Measurements from ENCODE around the gene OR2V2.

The OR2V2 gene

DNA sequence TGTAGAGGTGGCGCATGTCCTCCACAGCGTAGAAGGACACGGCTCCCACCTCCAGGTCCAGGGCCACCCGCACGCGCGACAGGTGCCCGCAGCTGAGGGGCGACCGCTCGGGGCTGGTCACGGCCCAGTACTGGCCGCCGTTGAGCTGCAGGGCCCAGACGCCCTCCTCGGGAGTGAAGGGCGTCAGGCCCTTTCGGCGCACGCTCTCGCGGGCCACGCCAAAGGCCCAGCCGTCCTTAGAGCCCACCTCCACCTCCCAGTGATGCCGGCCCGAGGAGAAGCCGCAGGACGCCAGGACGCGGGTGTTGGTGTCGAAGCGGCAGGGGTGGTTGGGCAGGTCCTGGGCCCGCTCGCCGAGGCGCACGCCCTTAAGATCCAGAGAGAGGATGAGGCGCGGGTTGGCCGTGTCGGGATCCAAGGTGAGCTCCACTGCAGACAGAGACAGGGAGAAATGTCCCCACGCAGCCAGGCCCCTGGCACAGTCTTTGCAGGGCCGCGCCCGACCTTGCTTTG is 47.9 kb downstream of the OR2V2 start:
- Histone ChIP-seq H3K4me1 (ENCODE audit: control insufficient read depth, insufficient read depth, low read length) (peaks cover 38% of the 10 kb centered on the region), H3K9me3 (ENCODE audit: control insufficient read depth, insufficient read depth, low read depth, low read length) (no peaks in the 10 kb centered on the region), H3K36me3 (ENCODE audit: control insufficient read depth, insufficient read depth, low read length) (no peaks in the 10 kb centered on the region), H3K27ac (ENCODE audit: low read depth, low read length) (no peak overlapping the region), H3K27me3 (ENCODE audit: control insufficient read depth, insufficient read depth, low read length) (peaks cover 31% of the 10 kb centered on the region), H3K9ac (ENCODE audit: low read length) (no peak overlapping the region), H3K4me3 (ENCODE audit: low read depth, low read length) (no peak overlapping the region)

DNA sequence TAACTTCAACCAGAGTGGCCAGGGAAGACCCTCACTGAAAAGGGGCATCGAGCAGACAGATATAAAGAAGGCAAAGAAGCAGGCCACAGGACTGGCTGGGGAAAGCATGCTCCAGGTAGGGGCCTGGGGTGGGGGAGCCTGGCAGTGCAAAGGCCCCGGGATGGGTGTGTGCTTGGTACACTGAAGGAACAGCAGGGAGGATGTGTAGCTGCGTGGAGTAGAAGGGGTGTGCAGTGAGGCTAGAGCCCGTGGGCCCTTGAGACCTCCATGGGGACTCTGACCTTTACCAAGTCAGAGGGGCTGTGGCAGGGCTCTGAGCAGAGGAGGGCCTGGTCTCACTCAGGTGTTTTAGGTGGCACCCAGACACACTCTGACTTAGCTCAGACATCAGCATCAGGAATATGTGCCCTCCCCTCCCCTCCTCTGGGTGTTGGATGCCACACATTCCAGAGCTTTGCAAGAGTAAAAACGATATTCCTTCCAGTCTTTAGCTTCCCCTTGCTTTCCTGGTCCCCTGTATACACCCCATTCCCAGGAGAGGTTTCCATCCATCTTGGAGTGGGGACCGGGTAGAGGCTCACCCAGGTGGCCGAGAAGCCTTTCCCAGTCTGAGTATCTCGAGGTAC is 50.1 kb downstream of the OR2V2 start:
- H3K9me3 ChIP-seq (ENCODE audit: control insufficient read depth, insufficient read depth, low read depth, low read length) = no peaks in the 10 kb centered on the region
- H3K27ac ChIP-seq (ENCODE audit: low read depth, low read length) = no peak overlapping the region
- H3K4me1 ChIP-seq (ENCODE audit: control insufficient read depth, insufficient read depth, low read length) = peaks cover 47% of the 10 kb centered on the region
- no peak overlapping the region; the same call in 1 of the 2 replicates for H3K4me3 ChIP-seq (ENCODE audit: low read depth, low read length)
- H3K27me3 ChIP-seq (ENCODE audit: control insufficient read depth, insufficient read depth, low read length) = peaks cover 41% of the 10 kb centered on the region
- H3K9ac ChIP-seq (ENCODE audit: low read length) = no peak overlapping the region
- no peaks in the 10 kb centered on the region for H3K36me3 ChIP-seq (ENCODE audit: control insufficient read depth, insufficient read depth, low read length)

- Histone ChIP-seq H3K9ac (ENCODE audit: low read length) (no peak overlapping the region), H3K36me3 (ENCODE audit: control insufficient read depth, insufficient read depth, low read length) (no peaks in the 10 kb centered on the region), H3K27me3 (ENCODE audit: control insufficient read depth, insufficient read depth, low read length) (peaks cover 43% of the 10 kb centered on the region), H3K4me1 (ENCODE audit: control insufficient read depth, insufficient read depth, low read length) (peaks cover 43% of the 10 kb centered on the region), H3K9me3 (ENCODE audit: control insufficient read depth, insufficient read depth, low read depth, low read length) (no peaks in the 10 kb centered on the region), H3K27ac (ENCODE audit: low read depth, low read length) (no peak overlapping the region), H3K4me3 (ENCODE audit: low read depth, low read length) (no peak overlapping the region)
These were observed 50.8 kb downstream of the OR2V2 start for GRCh38 chr5:181198106-181198685.

DNA sequence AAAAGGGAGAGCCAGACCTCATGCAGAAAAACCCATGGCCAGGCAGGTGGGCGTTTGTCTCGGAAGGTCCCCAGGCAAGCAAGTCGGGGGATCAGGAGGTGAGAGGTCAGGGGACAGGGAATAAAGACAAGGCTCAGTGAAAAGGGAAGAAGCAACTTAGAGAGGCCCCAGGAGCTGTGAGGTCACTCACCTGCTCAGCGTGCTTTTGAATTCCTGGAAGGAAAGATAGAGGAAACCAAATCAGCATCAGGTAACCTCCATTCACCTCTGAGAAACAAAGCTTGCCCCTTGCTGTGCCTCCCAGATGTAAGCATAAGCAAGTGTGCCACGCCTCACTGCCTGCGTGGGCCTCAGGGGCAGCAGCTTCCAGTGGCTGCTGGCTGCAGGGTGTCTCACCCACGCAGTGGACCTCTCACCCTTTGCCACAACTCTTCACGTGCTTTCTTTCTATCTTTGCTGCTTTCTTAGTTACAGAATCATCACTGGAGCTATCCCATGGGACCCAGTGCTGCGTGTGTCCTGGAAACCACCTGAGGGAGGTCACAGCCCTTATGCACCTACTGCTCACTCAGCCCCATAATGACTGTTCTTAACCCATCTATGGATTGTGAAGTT is 51.6 kb downstream of the OR2V2 start:
- Histone ChIP-seq H3K4me3 (ENCODE audit: low read depth, low read length) (no peak overlapping the region), H3K27me3 (ENCODE audit: control insufficient read depth, insufficient read depth, low read length) (peaks cover 52% of the 10 kb centered on the region)

GRCh38 chr5:181199881-181200638 is 52.7 kb downstream of the OR2V2 start:
- Histone ChIP-seq H3K4me1 (ENCODE audit: control insufficient read depth, insufficient read depth, low read length) (peaks cover 43% of the 10 kb centered on the region), H3K9me3 (ENCODE audit: control insufficient read depth, insufficient read depth, low read depth, low read length) (no peaks in the 10 kb centered on the region)

More for the DNA sequence above, 51.6 kb downstream of the OR2V2 start:
- Histone ChIP-seq H3K27ac (ENCODE audit: low read depth, low read length) (no peak overlapping the region), H3K9me3 (ENCODE audit: control insufficient read depth, insufficient read depth, low read depth, low read length) (no peaks in the 10 kb centered on the region), H3K36me3 (ENCODE audit: control insufficient read depth, insufficient read depth, low read length) (no peaks in the 10 kb centered on the region), H3K4me1 (ENCODE audit: control insufficient read depth, insufficient read depth, low read length) (peaks cover 43% of the 10 kb centered on the region), H3K9ac (ENCODE audit: low read length) (no peak overlapping the region)

GRCh38 chr5:181200816-181201215 is 53.4 kb downstream of the OR2V2 start:
- no peak overlapping the region for H3K27ac ChIP-seq (ENCODE audit: low read depth, low read length)
- H3K9ac ChIP-seq (ENCODE audit: low read length) = no peak overlapping the region
- H3K36me3 ChIP-seq (ENCODE audit: control insufficient read depth, insufficient read depth, low read length) = no peaks in the 10 kb centered on the region
- no peak overlapping the region for H3K4me3 ChIP-seq (ENCODE audit: low read depth, low read length)
- H3K27me3 ChIP-seq (ENCODE audit: control insufficient read depth, insufficient read depth, low read length) = peaks cover 70% of the 10 kb centered on the region
- H3K4me1 ChIP-seq (ENCODE audit: control insufficient read depth, insufficient read depth, low read length) = peaks cover 48% of the 10 kb centered on the region
- H3K9me3 ChIP-seq (ENCODE audit: control insufficient read depth, insufficient read depth, low read depth, low read length) = no peaks in the 10 kb centered on the region

More at GRCh38 chr5:181199881-181200638, 52.7 kb downstream of the OR2V2 start:
- Histone ChIP-seq H3K4me3 (ENCODE audit: low read depth, low read length) (no peak overlapping the region), H3K27me3 (ENCODE audit: control insufficient read depth, insufficient read depth, low read length) (peaks cover 62% of the 10 kb centered on the region), H3K9ac (ENCODE audit: low read length) (no peak overlapping the region), H3K27ac (ENCODE audit: low read depth, low read length) (no peak overlapping the region), H3K36me3 (ENCODE audit: control insufficient read depth, insufficient read depth, low read length) (no peaks in the 10 kb centered on the region)

DNA sequence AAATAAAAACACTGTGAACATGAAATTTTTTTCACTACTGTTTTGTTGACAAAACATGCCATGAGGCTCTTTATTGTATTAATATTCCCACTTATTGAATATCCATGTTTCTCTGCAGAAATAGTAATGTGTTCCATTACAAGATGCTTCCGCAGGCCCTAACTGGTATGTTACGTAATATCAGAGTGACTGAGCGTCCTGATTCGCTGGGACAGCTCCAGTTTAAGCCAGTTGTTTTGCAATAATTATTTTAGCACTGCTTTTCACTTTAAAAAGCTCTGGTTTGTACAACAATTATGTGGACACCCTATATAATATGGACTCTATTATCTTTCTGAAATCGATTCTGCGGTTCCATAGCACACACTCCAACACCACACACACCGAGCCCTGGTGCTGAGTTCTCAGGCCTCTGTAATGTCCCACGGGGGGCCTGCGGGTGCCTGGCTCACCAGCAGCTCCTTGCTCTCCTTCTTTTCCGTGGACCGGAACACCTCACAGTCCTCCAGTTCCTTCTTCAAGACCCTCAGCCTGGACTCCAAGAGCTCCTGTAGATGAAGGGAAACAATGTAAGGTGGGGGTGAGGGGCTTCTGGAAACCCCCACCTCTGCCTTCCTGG is 55.8 kb downstream of the OR2V2 start:
- Histone ChIP-seq H3K27ac (ENCODE audit: low read depth, low read length) (no peak overlapping the region), H3K27me3 (ENCODE audit: control insufficient read depth, insufficient read depth, low read length) (peaks cover 75% of the 10 kb centered on the region), H3K4me3 (ENCODE audit: low read depth, low read length) (peak overlapping the region; percentile 80), H3K9me3 (ENCODE audit: control insufficient read depth, insufficient read depth, low read depth, low read length) (no peaks in the 10 kb centered on the region), H3K9ac (ENCODE audit: low read length) (no peak overlapping the region), H3K36me3 (ENCODE audit: control insufficient read depth, insufficient read depth, low read length) (no peaks in the 10 kb centered on the region), H3K4me1 (ENCODE audit: control insufficient read depth, insufficient read depth, low read length) (peaks cover 39% of the 10 kb centered on the region)

DNA sequence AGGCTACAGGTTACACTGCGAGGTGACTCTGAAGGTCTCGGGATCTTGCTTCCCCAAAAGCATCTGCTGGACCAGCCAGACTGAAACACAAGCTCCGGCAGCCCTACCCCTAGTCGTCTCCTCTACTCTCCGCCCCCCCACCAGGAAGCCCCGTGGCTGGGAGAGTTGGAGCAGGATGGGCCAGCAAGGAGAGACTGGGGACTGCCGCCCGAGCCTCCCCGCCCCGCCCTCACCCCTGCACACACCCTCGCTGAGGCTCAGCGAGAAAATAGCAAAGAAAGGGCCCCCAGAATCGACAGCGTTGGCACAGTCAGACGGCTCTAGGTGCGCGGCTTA is 56.4 kb downstream of the OR2V2 start:
- H3K27me3 ChIP-seq (ENCODE audit: control insufficient read depth, insufficient read depth, low read length) = peaks cover 75% of the 10 kb centered on the region
- no peaks in the 10 kb centered on the region for H3K36me3 ChIP-seq (ENCODE audit: control insufficient read depth, insufficient read depth, low read length)
- no peak overlapping the region for H3K27ac ChIP-seq (ENCODE audit: low read depth, low read length)
- peak overlapping the region; percentile 80 for H3K4me3 ChIP-seq (ENCODE audit: low read depth, low read length)
- peaks cover 34% of the 10 kb centered on the region for H3K4me1 ChIP-seq (ENCODE audit: control insufficient read depth, insufficient read depth, low read length)
- no peak overlapping the region for H3K9ac ChIP-seq (ENCODE audit: low read length)
- H3K9me3 ChIP-seq (ENCODE audit: control insufficient read depth, insufficient read depth, low read depth, low read length) = no peaks in the 10 kb centered on the region

- no peak overlapping the region for H3K27ac ChIP-seq (ENCODE audit: low read depth, low read length)
- H3K9ac ChIP-seq (ENCODE audit: low read length) = no peak overlapping the region
- H3K4me1 ChIP-seq (ENCODE audit: control insufficient read depth, insufficient read depth, low read length) = peaks cover 28% of the 10 kb centered on the region
- H3K27me3 ChIP-seq (ENCODE audit: control insufficient read depth, insufficient read depth, low read length) = peaks cover 71% of the 10 kb centered on the region
- H3K36me3 ChIP-seq (ENCODE audit: control insufficient read depth, insufficient read depth, low read length) = no peaks in the 10 kb centered on the region
- H3K9me3 ChIP-seq (ENCODE audit: control insufficient read depth, insufficient read depth, low read depth, low read length) = no peaks in the 10 kb centered on the region
- peak overlapping the region; percentile 80 for H3K4me3 ChIP-seq (ENCODE audit: low read depth, low read length)
These were observed 56.9 kb downstream of the OR2V2 start for GRCh38 chr5:181204113-181204825.

All from HUES6 (cell line).